Esophagus squamous epithelium (tissue), 5 donors: ENCODE results near the gene TRIM62. TPM values are rescaled to one million over a fixed set of nuclear protein-coding genes. Genes with fewer than 3 reads are reported as not detected.
A peak's percentile ranks its signal among the peaks of the same experiment; 100 is the strongest.

ENCODE experiments used
- DNase-seq: peaks from one replicate; lab custom pipeline; 2025; lab: John Stamatoyannopoulos, UW
- H3K27ac ChIP-seq, 4 donors: fragments of 200-600 bp; sonication (generic); one replicate each; pipeline ENCODE4 v1.5.1; 2016 to 2019; ENCODE audit warnings: mild to moderate bottlenecking in 1 of 4
- H3K27me3 ChIP-seq, 4 donors: fragments of 200-600 bp; sonication (generic); 1 replicate in 3 of 4; 2 replicates in 1 of 4; pipeline versions ENCODE4 v1.5.1 to v1.6.0; 2017 to 2021; ENCODE audit warnings: antibody characterized with exemption in 1 of 4
- H3K36me3 ChIP-seq, 3 donors: fragments of 200-600 bp; sonication (generic); one replicate each; pipeline ENCODE4 v1.5.1; 2016 to 2019
- H3K4me1 ChIP-seq, 3 donors: fragments of 200-600 bp; sonication (generic); one replicate each; pipeline ENCODE4 v1.5.1; 2017 to 2019
- H3K4me3 ChIP-seq, 4 donors: fragments of 200-600 bp; sonication (generic); 1 replicate in 3 of 4; 2 replicates in 1 of 4; pipeline ENCODE4 v1.5.1; 2016 to 2019; ENCODE audit warnings: mild to moderate bottlenecking in 2 of 4, moderate library complexity in 1 of 4
- H3K9me3 ChIP-seq, 3 donors: fragments of 200-600 bp; sonication (generic); one replicate each; pipeline ENCODE4 v1.5.1; 2016 to 2019
- POLR2A ChIP-seq, 4 donors: fragments of 450-650 bp; IDR thresholded peaks; one replicate each; pipeline ENCODE4 v1.6.1; 2017; ENCODE audit warnings: antibody characterized with exemption in 4 of 4, mild to moderate bottlenecking in 4 of 4, moderate library complexity in 3 of 4
- WGBS, 2 donors: methylation state at CpG; one replicate each; pipeline ENCODE4 v1.1.5; 2018; 5-methylcytosine and 5-hydroxymethylcytosine counted together
- intact Hi-C: fragments of 100-400 bp; cut with DNase I; formaldehyde crosslinking; loops from one replicate; pipeline ENCODE4 v1.15.0; 2022
- total RNA-seq, 4 donors: library from RNA; depleted of rRNA; stranded (reverse); fragments of >200 nt; gene quantifications; one replicate each; pipeline ENCODE4 v1.1.0, GENCODE V29; 2016
- TF ChIP-seq, protein P1 (sequence below), 6 experiments: fragments of 450-650 bp in 4 of 6; fragments of 200-600 bp in 2 of 6; sonication (generic) in 2 of 6; IDR thresholded peaks; one replicate each; pipeline ENCODE4 v1.5.1; 2016 to 2019; ENCODE audit warnings: antibody characterized with exemption in 6 of 6, mild to moderate bottlenecking in 4 of 6, moderate library complexity in 4 of 6
- donor health status: DM: yes; HTN: yes; CAD: no.

TRIM62 gene
- total RNA-seq, 4 donors from 2014 or later = 5.4 to 17.7 (median 8.0) TPM

DNA sequence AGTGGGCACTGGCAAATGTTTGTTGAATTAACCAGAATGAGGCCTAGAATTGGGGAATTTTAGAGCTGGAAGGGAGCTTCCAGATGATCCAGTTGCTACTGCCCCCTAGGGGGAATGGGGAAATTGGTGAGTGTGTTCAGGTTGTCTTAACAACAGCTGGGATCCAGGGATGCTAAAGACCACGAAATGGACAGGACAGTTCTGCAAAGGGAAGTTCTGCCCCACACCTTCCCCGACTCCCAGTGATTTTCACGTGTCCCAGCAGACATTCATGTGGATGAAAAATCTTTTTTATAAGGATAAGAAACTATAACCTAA lies 33.9 kb downstream of the TRIM62 start:
- DNase-seq = no peak
- H3K27me3 ChIP-seq = no peaks in the 10 kb centered on the region
- no peak overlapping the region for H3K27ac ChIP-seq
- TF ChIP-seq POLR2A (IDR thresholded peaks at IDR 0.05) = no peak
- TF ChIP-seq, protein P1, sequence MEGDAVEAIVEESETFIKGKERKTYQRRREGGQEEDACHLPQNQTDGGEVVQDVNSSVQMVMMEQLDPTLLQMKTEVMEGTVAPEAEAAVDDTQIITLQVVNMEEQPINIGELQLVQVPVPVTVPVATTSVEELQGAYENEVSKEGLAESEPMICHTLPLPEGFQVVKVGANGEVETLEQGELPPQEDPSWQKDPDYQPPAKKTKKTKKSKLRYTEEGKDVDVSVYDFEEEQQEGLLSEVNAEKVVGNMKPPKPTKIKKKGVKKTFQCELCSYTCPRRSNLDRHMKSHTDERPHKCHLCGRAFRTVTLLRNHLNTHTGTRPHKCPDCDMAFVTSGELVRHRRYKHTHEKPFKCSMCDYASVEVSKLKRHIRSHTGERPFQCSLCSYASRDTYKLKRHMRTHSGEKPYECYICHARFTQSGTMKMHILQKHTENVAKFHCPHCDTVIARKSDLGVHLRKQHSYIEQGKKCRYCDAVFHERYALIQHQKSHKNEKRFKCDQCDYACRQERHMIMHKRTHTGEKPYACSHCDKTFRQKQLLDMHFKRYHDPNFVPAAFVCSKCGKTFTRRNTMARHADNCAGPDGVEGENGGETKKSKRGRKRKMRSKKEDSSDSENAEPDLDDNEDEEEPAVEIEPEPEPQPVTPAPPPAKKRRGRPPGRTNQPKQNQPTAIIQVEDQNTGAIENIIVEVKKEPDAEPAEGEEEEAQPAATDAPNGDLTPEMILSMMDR (IDR thresholded peaks at IDR 0.05) = peak in 1 of 6 experiments; percentile 27
- peaks cover 0 to 36% (median 0%) of the 10 kb centered on the region in 3 donors for H3K36me3 ChIP-seq
- no peak overlapping the region for H3K4me3 ChIP-seq
- WGBS, 2 donors = 55 to 56% methylated on average over 3 of the region's 3 CpGs
- H3K9me3 ChIP-seq = no peaks in the 10 kb centered on the region
- intact Hi-C loops = no loop called here
- peaks cover 25 to 51% (median 29%) of the 10 kb centered on the region in 3 donors for H3K4me1 ChIP-seq

DNA sequence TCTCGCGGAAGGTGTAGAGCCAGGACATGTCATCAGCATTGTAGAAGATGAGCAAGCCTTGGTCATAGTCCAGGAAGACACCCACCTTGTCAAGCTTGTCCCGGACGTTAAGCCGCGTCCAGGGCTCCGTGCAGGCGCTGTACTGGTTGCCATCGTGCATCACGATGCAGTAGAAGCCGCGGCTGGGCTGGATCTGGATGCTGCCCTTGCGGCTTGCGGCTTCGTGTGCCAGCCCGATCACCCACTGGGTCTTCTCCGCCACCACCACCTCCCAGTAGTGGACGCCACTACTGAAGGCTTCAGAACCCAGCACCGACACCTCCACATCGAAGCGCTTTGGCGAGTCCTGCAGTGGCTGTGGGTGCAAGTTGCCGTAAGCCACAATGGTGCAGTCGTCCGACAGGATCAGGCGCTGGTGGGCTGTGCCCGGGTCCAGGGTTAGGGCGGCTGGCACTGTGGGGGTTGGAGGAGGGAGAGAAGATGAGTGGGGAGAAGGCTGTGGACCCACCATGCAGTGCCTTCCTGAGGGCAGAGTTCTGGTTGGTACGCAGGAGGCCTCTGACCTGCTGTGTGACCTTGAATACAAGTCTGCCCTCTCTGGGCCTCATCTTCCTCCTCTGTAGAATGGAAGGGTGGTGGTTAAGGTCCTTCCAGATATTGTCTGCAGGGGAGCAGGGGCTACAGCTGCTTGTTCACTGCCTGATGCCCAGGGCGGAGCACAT lies 34.4 kb downstream of the TRIM62 start:
- DNase-seq = no peak
- Histone ChIP-seq H3K36me3 (peaks cover 0 to 36% (median 0%) of the 10 kb centered on the region in 3 donors), H3K27ac (no peak overlapping the region), H3K4me1 (peaks cover 19 to 51% (median 29%) of the 10 kb centered on the region in 3 donors), H3K9me3 (no peaks in the 10 kb centered on the region), H3K27me3 (no peaks in the 10 kb centered on the region), H3K4me3 (no peak overlapping the region)
- WGBS, 2 donors = 85 to 100% methylated on average over 1 to 6 of the region's 30 CpGs
- TF ChIP-seq POLR2A (IDR thresholded peaks at IDR 0.05) = no peak
- TF ChIP-seq, protein P1 (IDR thresholded peaks at IDR 0.05) = no peak
- intact Hi-C loops = no loop called here

DNA sequence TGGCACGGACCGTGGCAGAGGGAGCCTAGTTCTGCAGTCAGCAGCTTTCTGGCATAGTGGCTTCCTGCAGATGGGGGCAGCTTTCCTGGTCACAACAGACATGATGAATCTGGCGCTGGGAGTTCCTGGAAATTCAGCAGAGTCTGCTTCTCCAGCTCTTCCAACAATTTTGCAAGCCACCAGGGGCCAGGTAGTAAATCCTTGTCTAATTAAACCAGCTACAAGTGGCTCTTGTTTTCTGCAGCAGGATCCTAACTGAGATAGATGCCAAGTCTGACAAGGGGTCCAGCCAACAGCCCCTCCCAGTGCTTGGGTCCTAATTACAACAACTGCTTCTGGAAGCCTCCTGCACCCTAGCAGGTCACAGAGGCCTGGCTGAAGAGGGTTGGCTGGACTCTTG lies 35.8 kb downstream of the TRIM62 start:
- intact Hi-C loops = no loop called here
- no peaks in the 10 kb centered on the region for H3K9me3 ChIP-seq
- no peak overlapping the region for H3K4me3 ChIP-seq
- no peak overlapping the region for H3K27ac ChIP-seq
- no peaks in the 10 kb centered on the region for H3K27me3 ChIP-seq
- H3K4me1 ChIP-seq = peaks cover 5 to 43% (median 19%) of the 10 kb centered on the region in 3 donors
- 90 to 93% methylated on average over 1 to 3 of the region's 3 CpGs for WGBS, 2 donors
- DNase-seq = no peak
- H3K36me3 ChIP-seq = peaks cover 0 to 36% (median 0%) of the 10 kb centered on the region in 3 donors
- TF ChIP-seq, protein P1 (IDR thresholded peaks at IDR 0.05) = no peak
- no peak for TF ChIP-seq POLR2A (IDR thresholded peaks at IDR 0.05)

DNA sequence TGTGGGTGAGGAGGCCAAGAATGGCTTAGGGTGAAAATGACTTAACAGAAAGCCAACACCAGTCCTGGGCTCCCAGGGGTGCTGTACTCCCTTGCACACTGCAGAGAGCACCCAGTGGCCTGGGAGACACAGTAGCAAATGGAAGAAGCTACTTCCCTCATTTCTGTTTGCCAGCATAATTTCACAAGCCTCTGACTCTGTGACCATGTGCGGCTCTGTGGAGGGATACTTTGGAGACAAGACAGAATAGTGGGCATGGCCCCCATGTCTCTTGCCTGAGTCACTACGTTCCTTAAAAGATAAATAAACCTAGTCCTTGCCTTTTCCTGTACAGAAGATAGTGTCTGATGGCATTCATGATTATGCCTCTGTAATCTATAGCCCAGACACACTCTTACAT lies 38.1 kb downstream of the TRIM62 start:
- TF ChIP-seq POLR2A (IDR thresholded peaks at IDR 0.05) = no peak
- TF ChIP-seq, protein P1 (IDR thresholded peaks at IDR 0.05) = no peak
- Histone ChIP-seq H3K4me1 (peaks cover 0 to 26% (median 0%) of the 10 kb centered on the region in 3 donors), H3K9me3 (no peaks in the 10 kb centered on the region), H3K4me3 (no peak overlapping the region), H3K36me3 (peaks cover 0 to 36% (median 0%) of the 10 kb centered on the region in 3 donors), H3K27ac (no peak overlapping the region), H3K27me3 (no peaks in the 10 kb centered on the region)
- 73 to 100% methylated on average over 1 to 2 of the region's 2 CpGs for WGBS, 2 donors
- no peak for DNase-seq
- intact Hi-C loops = no loop called here

DNA sequence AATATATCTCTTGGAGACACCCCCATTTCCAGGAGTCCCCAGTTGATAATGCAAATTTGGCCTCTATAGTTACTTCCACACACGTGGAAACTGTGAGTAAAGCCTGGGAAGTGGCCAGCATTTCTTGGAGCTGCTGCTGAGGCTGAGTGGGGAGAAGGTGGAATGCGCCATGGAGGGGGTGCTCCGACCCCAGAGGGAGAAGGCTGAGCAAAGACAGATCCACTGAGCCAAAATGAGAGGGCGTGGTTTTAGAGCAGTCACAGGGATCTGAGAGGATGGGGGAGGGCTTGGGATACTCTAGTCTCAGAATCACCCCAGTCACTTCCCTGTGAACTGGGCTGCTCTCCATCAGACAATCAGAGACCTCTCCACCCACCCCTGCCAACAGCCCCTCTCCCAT lies 38.7 kb downstream of the TRIM62 start:
- Histone ChIP-seq H3K4me3 (no peak overlapping the region), H3K36me3 (peaks cover 0 to 36% (median 0%) of the 10 kb centered on the region in 3 donors), H3K4me1 (peaks cover 0 to 26% (median 0%) of the 10 kb centered on the region in 3 donors), H3K27ac (peak overlapping the region in 1 of 4 donors; percentile 17), H3K9me3 (no peaks in the 10 kb centered on the region), H3K27me3 (no peaks in the 10 kb centered on the region)
- intact Hi-C loops = no loop called here
- TF ChIP-seq, protein P1 (IDR thresholded peaks at IDR 0.05) = no peak
- TF ChIP-seq POLR2A (IDR thresholded peaks at IDR 0.05) = no peak
- no peak for DNase-seq
- WGBS, 2 donors = 47 to 77% methylated on average over 4 of the region's 4 CpGs
